ENCODE measurements around the gene TP53RK.

TP53RK gene

GRCh38 chr20:46723039-46723438 lies 33.8 kb upstream of the TP53RK start:
- DNase-seq: no peak
- Histone ChIP-seq H3K27ac (no peak overlapping the region), H3K36me3 (no peaks in the 10 kb centered on the region), H3K27me3 (ENCODE audit: insufficient read depth, low read depth, severe bottlenecking) (no peaks in the 10 kb centered on the region), H3K4me3 (ENCODE audit: low read depth, low read length) (no peak overlapping the region), H3K9me3 (ENCODE audit: severe bottlenecking) (peaks cover 9% of the 10 kb centered on the region)
- TF ChIP-seq, protein P1, sequence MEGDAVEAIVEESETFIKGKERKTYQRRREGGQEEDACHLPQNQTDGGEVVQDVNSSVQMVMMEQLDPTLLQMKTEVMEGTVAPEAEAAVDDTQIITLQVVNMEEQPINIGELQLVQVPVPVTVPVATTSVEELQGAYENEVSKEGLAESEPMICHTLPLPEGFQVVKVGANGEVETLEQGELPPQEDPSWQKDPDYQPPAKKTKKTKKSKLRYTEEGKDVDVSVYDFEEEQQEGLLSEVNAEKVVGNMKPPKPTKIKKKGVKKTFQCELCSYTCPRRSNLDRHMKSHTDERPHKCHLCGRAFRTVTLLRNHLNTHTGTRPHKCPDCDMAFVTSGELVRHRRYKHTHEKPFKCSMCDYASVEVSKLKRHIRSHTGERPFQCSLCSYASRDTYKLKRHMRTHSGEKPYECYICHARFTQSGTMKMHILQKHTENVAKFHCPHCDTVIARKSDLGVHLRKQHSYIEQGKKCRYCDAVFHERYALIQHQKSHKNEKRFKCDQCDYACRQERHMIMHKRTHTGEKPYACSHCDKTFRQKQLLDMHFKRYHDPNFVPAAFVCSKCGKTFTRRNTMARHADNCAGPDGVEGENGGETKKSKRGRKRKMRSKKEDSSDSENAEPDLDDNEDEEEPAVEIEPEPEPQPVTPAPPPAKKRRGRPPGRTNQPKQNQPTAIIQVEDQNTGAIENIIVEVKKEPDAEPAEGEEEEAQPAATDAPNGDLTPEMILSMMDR (IDR thresholded peaks at IDR 0.05; ENCODE audit: low read depth, low read length): no peak

- TF ChIP-seq, protein P1 (IDR thresholded peaks at IDR 0.05; ENCODE audit: low read depth, low read length): no peak
- Histone ChIP-seq H3K4me3 (ENCODE audit: low read depth, low read length) (no peak overlapping the region), H3K36me3 (no peaks in the 10 kb centered on the region), H3K27me3 (ENCODE audit: insufficient read depth, low read depth, severe bottlenecking) (no peaks in the 10 kb centered on the region), H3K9me3 (ENCODE audit: severe bottlenecking) (peaks cover 9% of the 10 kb centered on the region), H3K27ac (no peak overlapping the region)
- DNase-seq: no peak
These were observed 33.2 kb upstream of the TP53RK start for GRCh38 chr20:46722450-46722849.

- H3K9me3 ChIP-seq (ENCODE audit: severe bottlenecking): peaks cover 9% of the 10 kb centered on the region
- H3K4me3 ChIP-seq (ENCODE audit: low read depth, low read length): no peak overlapping the region
- no peaks in the 10 kb centered on the region for H3K27me3 ChIP-seq (ENCODE audit: insufficient read depth, low read depth, severe bottlenecking)
- H3K27ac ChIP-seq: no peak overlapping the region
- no peak for DNase-seq
- no peaks in the 10 kb centered on the region for H3K36me3 ChIP-seq
- TF ChIP-seq, protein P1 (IDR thresholded peaks at IDR 0.05; ENCODE audit: low read depth, low read length): no peak
These were observed 32.2 kb upstream of the TP53RK start for GRCh38 chr20:46721476-46721875.

GRCh38 chr20:46720776-46721425 lies 31.7 kb upstream of the TP53RK start:
- H3K27ac ChIP-seq: no peak overlapping the region
- TF ChIP-seq, protein P1 (IDR thresholded peaks at IDR 0.05; ENCODE audit: low read depth, low read length): no peak
- no peaks in the 10 kb centered on the region for H3K27me3 ChIP-seq (ENCODE audit: insufficient read depth, low read depth, severe bottlenecking)
- DNase-seq: no peak
- no peaks in the 10 kb centered on the region for H3K36me3 ChIP-seq
- H3K4me3 ChIP-seq (ENCODE audit: low read depth, low read length): no peak overlapping the region
- peaks cover 9% of the 10 kb centered on the region for H3K9me3 ChIP-seq (ENCODE audit: severe bottlenecking)

DNA sequence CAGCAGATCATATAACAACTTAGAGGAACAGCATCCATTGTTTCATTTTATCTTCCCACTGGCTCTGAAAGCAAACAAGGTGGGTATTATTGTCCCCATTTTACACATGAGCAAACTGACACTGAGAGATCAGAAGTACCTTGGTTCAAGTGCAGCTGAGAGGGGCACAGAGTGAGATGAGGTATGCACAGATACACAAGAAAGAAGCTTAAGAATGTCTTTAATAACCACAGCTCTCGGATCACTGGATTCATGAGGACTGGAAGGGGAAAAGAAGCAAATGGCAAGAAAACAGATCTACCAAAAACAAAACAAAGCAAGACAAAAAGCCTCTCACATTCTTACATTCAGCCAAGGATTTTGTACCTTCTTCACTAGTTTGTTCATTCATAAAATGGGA lies 30.8 kb upstream of the TP53RK start:
- TF ChIP-seq, protein P1 (IDR thresholded peaks at IDR 0.05; ENCODE audit: low read depth, low read length): no peak
- H3K36me3 ChIP-seq: no peaks in the 10 kb centered on the region
- H3K27ac ChIP-seq: no peak overlapping the region
- peaks cover 9% of the 10 kb centered on the region for H3K9me3 ChIP-seq (ENCODE audit: severe bottlenecking)
- no peak for DNase-seq
- no peaks in the 10 kb centered on the region for H3K27me3 ChIP-seq (ENCODE audit: insufficient read depth, low read depth, severe bottlenecking)
- H3K4me3 ChIP-seq (ENCODE audit: low read depth, low read length): no peak overlapping the region
